K562 (cell line): ENCODE results near the gene LSR. TPM values are rescaled to one million over a fixed set of nuclear protein-coding genes. Genes with fewer than 3 reads are reported as not detected.

Experiments
- EP400 ChIP-seq: fragments of 450-650 bp; IDR thresholded peaks from 2 replicates; pipeline ENCODE4 v1.6.1; 2017; ENCODE audit warnings: antibody characterized with exemption, mild to moderate bottlenecking, moderate library complexity
- HDAC2 ChIP-seq: fragments of 450-650 bp; IDR thresholded peaks from 2 replicates; pipeline ENCODE4 v1.6.1; 2016; ENCODE audit warnings: mild to moderate bottlenecking
- HNRNPLL ChIP-seq: fragments of 200-400 bp; formaldehyde crosslinking; IDR thresholded peaks from 2 replicates; pipeline ENCODE4 v1.6.1; 2017; ENCODE audit warnings: low read length, low read depth, mild to moderate bottlenecking; ENCODE audit not compliant: poor library complexity, severe bottlenecking
- KAT8 ChIP-seq: fragments of 450-650 bp; IDR thresholded peaks from 2 replicates; pipeline ENCODE4 v1.6.1; 2016; ENCODE audit warnings: low read depth, mild to moderate bottlenecking
- PTBP1 ChIP-seq: fragments of 200-400 bp; formaldehyde crosslinking; IDR thresholded peaks from 2 replicates; pipeline ENCODE4 v1.6.1; 2017; ENCODE audit warnings: low read depth, low read length
- SIN3A ChIP-seq, 2 experiments: fragments of 150-350 bp in 1 of 2; IDR thresholded peaks; 2 replicates each; pipeline ENCODE4 v1.6.1; 2011 to 2016; ENCODE audit warnings: borderline replicate concordance in 2 of 2, low read depth in 2 of 2, low read length in 2 of 2, mild to moderate bottlenecking in 2 of 2, moderate library complexity in 2 of 2; ENCODE audit not compliant: control insufficient read depth in 1 of 2
- TEAD2 ChIP-seq: fragments of 450-650 bp; IDR thresholded peaks from 2 replicates; pipeline ENCODE4 v1.6.1; 2016; ENCODE audit warnings: missing genetic modification characterization, control low read depth, missing compliant biosample characterization
- ZNF174 ChIP-seq: fragments of 250-450 bp; sonication (Bioruptor Pico); IDR thresholded peaks from 2 replicates; pipeline ENCODE4 v1.4.0; 2020; ENCODE audit warnings: mild to moderate bottlenecking
- ZNF197 ChIP-seq: fragments of 200-800 bp; sonication (Bioruptor generic); IDR thresholded peaks from 2 replicates; pipeline ENCODE4 v1.6.1; 2016; ENCODE audit warnings: low read depth, missing genetic modification characterization, missing compliant biosample characterization
- ZNF23 ChIP-seq: fragments of 250-450 bp; sonication (Bioruptor Pico); IDR thresholded peaks from 2 replicates; pipeline ENCODE4 v1.4.0; 2020; ENCODE audit warnings: mild to moderate bottlenecking
- ZNF24 ChIP-seq: fragments of 450-650 bp; IDR thresholded peaks from 2 replicates; pipeline ENCODE4 v1.6.1; 2016
- ZNF507 ChIP-seq: conservative IDR thresholded peaks from 2 replicates; pipeline ENCODE4 v1.6.1; 2017; ENCODE audit warnings: missing genetic modification characterization, missing compliant biosample characterization
- ZNF77 ChIP-seq: fragments of 250-450 bp; sonication (Bioruptor Pico); IDR thresholded peaks from 2 replicates; pipeline ENCODE4 v1.5.0; 2020
- polyA plus RNA-seq, 8 experiments: library from polyadenylated mRNA; depleted of rRNA in 4 of 8; stranded (reverse) in 5 of 8; unstranded in 3 of 8; fragments of >200 nt; fragmentation: Nextera tagmentation in 2 of 8; fragmentation: Illumina TruSeq in 1 of 8; extraction: Ambion mirVana in 2 of 8; extraction: Trizol in 1 of 8; gene quantifications; 2 replicates each; pipeline versions ENCODE4 v1.2.1 to v1.2.3, GENCODE V29; 2011 to 2014; ENCODE audit warnings: inconsistent platforms in 1 of 8, missing spikeins in 1 of 8
- total RNA-seq, 7 experiments: library from RNA; depleted of rRNA in 6 of 7; stranded (reverse); fragments of >200 nt in 6 of 7; fragmentation: Illumina TruSeq in 2 of 7; extraction: Trizol in 2 of 7; gene quantifications; 2 replicates each; pipeline versions ENCODE4 v1.2.1 to v1.2.3, GENCODE V29; 2011 to 2021; ENCODE audit warnings: low replicate concordance in 1 of 7
- TF ChIP-seq, protein P1 (sequence below): IDR thresholded peaks from 3 replicates; pipeline ENCODE4 v1.6.1; 2011; ENCODE audit warnings: borderline replicate concordance, mild to moderate bottlenecking, moderate library complexity; ENCODE audit not compliant: insufficient read length; ENCODE audit errors: extremely low read depth
- TF ChIP-seq, protein P2 (sequence below): sonication (generic); formaldehyde crosslinking; IDR thresholded peaks from 2 replicates; pipeline ENCODE4 v1.8.0; 2022; ENCODE audit warnings: missing genetic modification reagents, mild to moderate bottlenecking, moderate library complexity, borderline replicate concordance
- TF ChIP-seq, protein P3 (sequence below): fragments of 450-650 bp; IDR thresholded peaks from 2 replicates; pipeline ENCODE4 v1.6.1; 2018; ENCODE audit not compliant: partially characterized antibody
- TF ChIP-seq, protein P4 (sequence below): fragments of 250-450 bp; sonication (Bioruptor Pico); IDR thresholded peaks from 2 replicates; pipeline ENCODE4 v1.8.0; 2022; ENCODE audit warnings: inconsistent platforms, mild to moderate bottlenecking, moderate library complexity, borderline replicate concordance

Gene LSR
- total and polyA plus RNA-seq, 9 of the 15 experiments (the other 6 are each of a cell fraction or from before 2014, with no cell fraction given) = 0.44 to 87.9 (median 28.0) TPM

DNA sequence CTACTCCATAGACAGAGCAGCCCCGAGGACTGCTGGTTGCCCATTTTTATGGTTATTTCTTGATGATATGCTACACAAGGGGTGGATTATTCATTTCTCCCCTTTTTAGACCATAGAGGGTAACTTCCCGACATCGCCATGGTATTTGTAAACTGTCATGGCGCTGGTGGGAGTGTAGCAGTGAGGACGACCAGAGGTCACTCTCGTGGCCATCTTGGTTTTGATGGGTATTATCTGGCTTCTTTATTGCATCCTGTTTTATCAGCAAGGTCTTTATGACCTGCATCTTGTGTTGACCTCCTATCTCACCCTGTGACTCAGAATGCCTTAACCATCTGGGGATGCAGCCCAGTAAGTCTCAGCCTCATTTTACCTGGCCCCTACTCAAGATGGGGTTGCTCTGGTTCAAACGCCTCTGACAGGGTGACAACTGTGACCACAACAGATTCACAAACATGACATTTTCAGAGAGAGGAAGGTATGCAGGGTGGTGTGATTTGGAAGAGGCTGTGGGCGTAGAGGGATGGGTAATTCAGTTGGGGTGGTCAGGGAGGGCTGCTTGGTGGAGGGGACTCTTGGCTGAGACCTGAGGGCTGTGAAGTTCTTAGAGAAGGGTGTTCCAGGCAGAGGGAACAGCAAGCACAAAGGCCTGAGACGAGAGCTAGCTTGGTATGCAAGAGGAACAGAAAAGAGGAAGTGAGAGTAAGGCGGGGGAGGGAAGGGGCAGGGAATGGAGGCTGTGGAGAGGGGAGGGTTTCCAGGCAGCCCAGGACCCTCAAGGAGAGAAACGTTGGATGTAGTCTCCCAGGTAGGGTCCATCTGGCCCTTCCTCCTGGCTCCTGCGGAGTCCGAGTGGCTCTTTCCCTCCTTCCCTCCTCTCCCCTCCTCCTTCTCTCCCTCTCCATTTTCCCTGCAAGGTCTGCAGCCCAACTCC lies 43.7 kb upstream of the LSR start (continued):
- TF ChIP-seq ZNF174 (CRISPR knock-in tag) (no peak), ZNF24 (no peak), ZNF507 (tag) (peak; percentile 23; the same call in 1 of the 2 replicates), PTBP1 (no peak), EP400 (peak; percentile 38; the same call in 1 of the 2 replicates), ZNF77 (CRISPR knock-in tag) (no peak), HNRNPLL (no peak), HDAC2 (peak; percentile 89), ZNF23 (CRISPR knock-in tag) (peak; percentile 74), KAT8 (no peak), TEAD2 (tag) (peak; percentile 92), ZNF197 (CRISPR knock-in tag) (peak; percentile 96), SIN3A (IDR thresholded peaks at IDR 0.05; ENCODE audit: borderline replicate concordance in 2 of 2, control insufficient read depth in 1 of 2, low read depth in 2 of 2, low read length in 2 of 2) (no peak)
- TF ChIP-seq, protein P1, sequence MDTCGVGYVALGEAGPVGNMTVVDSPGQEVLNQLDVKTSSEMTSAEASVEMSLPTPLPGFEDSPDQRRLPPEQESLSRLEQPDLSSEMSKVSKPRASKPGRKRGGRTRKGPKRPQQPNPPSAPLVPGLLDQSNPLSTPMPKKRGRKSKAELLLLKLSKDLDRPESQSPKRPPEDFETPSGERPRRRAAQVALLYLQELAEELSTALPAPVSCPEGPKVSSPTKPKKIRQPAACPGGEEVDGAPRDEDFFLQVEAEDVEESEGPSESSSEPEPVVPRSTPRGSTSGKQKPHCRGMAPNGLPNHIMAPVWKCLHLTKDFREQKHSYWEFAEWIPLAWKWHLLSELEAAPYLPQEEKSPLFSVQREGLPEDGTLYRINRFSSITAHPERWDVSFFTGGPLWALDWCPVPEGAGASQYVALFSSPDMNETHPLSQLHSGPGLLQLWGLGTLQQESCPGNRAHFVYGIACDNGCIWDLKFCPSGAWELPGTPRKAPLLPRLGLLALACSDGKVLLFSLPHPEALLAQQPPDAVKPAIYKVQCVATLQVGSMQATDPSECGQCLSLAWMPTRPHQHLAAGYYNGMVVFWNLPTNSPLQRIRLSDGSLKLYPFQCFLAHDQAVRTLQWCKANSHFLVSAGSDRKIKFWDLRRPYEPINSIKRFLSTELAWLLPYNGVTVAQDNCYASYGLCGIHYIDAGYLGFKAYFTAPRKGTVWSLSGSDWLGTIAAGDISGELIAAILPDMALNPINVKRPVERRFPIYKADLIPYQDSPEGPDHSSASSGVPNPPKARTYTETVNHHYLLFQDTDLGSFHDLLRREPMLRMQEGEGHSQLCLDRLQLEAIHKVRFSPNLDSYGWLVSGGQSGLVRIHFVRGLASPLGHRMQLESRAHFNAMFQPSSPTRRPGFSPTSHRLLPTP = no peak
- TF ChIP-seq, protein P2, sequence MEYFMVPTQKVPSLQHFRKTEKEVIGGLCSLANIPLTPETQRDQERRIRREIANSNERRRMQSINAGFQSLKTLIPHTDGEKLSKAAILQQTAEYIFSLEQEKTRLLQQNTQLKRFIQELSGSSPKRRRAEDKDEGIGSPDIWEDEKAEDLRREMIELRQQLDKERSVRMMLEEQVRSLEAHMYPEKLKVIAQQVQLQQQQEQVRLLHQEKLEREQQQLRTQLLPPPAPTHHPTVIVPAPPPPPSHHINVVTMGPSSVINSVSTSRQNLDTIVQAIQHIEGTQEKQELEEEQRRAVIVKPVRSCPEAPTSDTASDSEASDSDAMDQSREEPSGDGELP = 0 out of 2 replicates have a peak, but pooled peaks have one; percentile 11
- TF ChIP-seq, protein P3, sequence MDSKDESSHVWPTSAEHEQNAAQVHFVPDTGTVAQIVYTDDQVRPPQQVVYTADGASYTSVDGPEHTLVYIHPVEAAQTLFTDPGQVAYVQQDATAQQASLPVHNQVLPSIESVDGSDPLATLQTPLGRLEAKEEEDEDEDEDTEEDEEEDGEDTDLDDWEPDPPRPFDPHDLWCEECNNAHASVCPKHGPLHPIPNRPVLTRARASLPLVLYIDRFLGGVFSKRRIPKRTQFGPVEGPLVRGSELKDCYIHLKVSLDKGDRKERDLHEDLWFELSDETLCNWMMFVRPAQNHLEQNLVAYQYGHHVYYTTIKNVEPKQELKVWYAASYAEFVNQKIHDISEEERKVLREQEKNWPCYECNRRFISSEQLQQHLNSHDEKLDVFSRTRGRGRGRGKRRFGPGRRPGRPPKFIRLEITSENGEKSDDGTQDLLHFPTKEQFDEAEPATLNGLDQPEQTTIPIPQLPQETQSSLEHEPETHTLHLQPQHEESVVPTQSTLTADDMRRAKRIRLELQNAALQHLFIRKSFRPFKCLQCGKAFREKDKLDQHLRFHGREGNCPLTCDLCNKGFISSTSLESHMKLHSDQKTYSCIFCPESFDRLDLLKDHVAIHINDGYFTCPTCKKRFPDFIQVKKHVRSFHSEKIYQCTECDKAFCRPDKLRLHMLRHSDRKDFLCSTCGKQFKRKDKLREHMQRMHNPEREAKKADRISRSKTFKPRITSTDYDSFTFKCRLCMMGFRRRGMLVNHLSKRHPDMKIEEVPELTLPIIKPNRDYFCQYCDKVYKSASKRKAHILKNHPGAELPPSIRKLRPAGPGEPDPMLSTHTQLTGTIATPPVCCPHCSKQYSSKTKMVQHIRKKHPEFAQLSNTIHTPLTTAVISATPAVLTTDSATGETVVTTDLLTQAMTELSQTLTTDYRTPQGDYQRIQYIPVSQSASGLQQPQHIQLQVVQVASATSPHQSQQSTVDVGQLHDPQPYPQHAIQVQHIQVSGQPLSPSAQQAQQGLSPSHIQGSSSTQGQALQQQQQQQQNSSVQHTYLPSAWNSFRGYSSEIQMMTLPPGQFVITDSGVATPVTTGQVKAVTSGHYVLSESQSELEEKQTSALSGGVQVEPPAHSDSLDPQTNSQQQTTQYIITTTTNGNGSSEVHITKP = peak; percentile 49
- TF ChIP-seq, protein P4, sequence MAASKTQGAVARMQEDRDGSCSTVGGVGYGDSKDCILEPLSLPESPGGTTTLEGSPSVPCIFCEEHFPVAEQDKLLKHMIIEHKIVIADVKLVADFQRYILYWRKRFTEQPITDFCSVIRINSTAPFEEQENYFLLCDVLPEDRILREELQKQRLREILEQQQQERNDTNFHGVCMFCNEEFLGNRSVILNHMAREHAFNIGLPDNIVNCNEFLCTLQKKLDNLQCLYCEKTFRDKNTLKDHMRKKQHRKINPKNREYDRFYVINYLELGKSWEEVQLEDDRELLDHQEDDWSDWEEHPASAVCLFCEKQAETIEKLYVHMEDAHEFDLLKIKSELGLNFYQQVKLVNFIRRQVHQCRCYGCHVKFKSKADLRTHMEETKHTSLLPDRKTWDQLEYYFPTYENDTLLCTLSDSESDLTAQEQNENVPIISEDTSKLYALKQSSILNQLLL (CRISPR knock-in tag) = no peak
